Fibroblast of lung (primary cell): ENCODE results near the gene GABRB2. TPM values are rescaled to one million over a fixed set of nuclear protein-coding genes. Genes with fewer than 3 reads are reported as not detected.
A peak's percentile ranks its signal among the peaks of the same experiment; 100 is the strongest.

ENCODE experiments used
- DNase-seq, 2 donors: peaks; one replicate each; pipeline versions ENCODE4 v3.0.0 to v3.0.0-alpha.2; 2010; ENCODE audit warnings: low read depth in 2 of 2
- H2AFZ ChIP-seq: 2 replicates; pipeline ENCODE4 v1.5.1; 2012; ENCODE audit warnings: low read length, control low read depth, inconsistent platforms
- H3K27ac ChIP-seq: 2 replicates; pipeline ENCODE4 v1.5.1; 2011; ENCODE audit warnings: low read length, control low read depth; ENCODE audit not compliant: insufficient read depth
- H3K27me3 ChIP-seq: 2 replicates; pipeline ENCODE4 v1.5.1; 2011; ENCODE audit warnings: mild to moderate bottlenecking, low read length; ENCODE audit not compliant: control insufficient read depth, insufficient read depth
- H3K36me3 ChIP-seq: 2 replicates; pipeline ENCODE4 v1.5.1; 2011; ENCODE audit warnings: low read length; ENCODE audit not compliant: control insufficient read depth, insufficient read depth
- H3K4me1 ChIP-seq: 2 replicates; pipeline ENCODE4 v1.5.1; 2011; ENCODE audit warnings: low read length; ENCODE audit not compliant: control insufficient read depth, insufficient read depth; ENCODE audit errors: extremely low read depth
- H3K4me2 ChIP-seq: 2 replicates; pipeline ENCODE4 v1.5.1; 2011; ENCODE audit warnings: low read length, control low read depth; ENCODE audit not compliant: insufficient read depth; ENCODE audit errors: extremely low read depth
- H3K4me3 ChIP-seq, 4 experiments: fragments of 200-600 bp in 1 of 4; sonication (generic) in 1 of 4; replicated peaks in 1 of 4; 2 replicates each; pipeline ENCODE4 v1.5.1; 2011 to 2016; ENCODE audit warnings: low read length in 4 of 4, low read depth in 3 of 4, mild to moderate bottlenecking in 3 of 4, control low read depth in 2 of 4, inconsistent platforms in 1 of 4, mixed read lengths in 1 of 4; ENCODE audit not compliant: insufficient read depth in 1 of 4; ENCODE audit errors: control extremely low read depth in 1 of 4
- H3K79me2 ChIP-seq: 2 replicates; pipeline ENCODE4 v1.5.1; 2012; ENCODE audit warnings: mild to moderate bottlenecking, low read length, inconsistent platforms; ENCODE audit not compliant: control insufficient read depth, insufficient read depth
- H3K9ac ChIP-seq: 2 replicates; pipeline ENCODE4 v1.5.1; 2011; ENCODE audit warnings: mild to moderate bottlenecking, low read length, control low read depth; ENCODE audit not compliant: insufficient read depth
- H3K9me3 ChIP-seq: 2 replicates; pipeline ENCODE4 v1.5.1; 2012; ENCODE audit warnings: low read depth, low read length; ENCODE audit not compliant: control insufficient read depth, insufficient read depth
- H4K20me1 ChIP-seq: 2 replicates; pipeline ENCODE4 v1.5.1; 2011; ENCODE audit warnings: low read length; ENCODE audit not compliant: control insufficient read depth, insufficient read depth; ENCODE audit errors: extremely low read depth
- CTCF ChIP-seq, 2 donors: IDR thresholded peaks in 1 of 2; conservative IDR thresholded peaks in 1 of 2; 1 replicate in 1 of 2; 2 replicates in 1 of 2; pipeline ENCODE4 v1.5.1; 2011 to 2012; ENCODE audit warnings: low read length in 2 of 2, control low read depth in 1 of 2, inconsistent platforms in 1 of 2, low read depth in 1 of 2, mild to moderate bottlenecking in 1 of 2
- EZH2 ChIP-seq: IDR thresholded peaks from 2 replicates; pipeline ENCODE4 v1.5.1; 2012; ENCODE audit warnings: low read length, control low read depth, mild to moderate bottlenecking; ENCODE audit errors: missing control alignments
- polyA plus RNA-seq, 2 donors: library from polyadenylated mRNA; depleted of rRNA in 1 of 2; stranded (reverse) in 1 of 2; unstranded in 1 of 2; fragments of >200 nt; gene quantifications; 2 replicates each; pipeline ENCODE4 v1.2.1, GENCODE V29; 2011 to 2012; ENCODE audit warnings: missing spikeins in 1 of 2
- total RNA-seq: library from RNA; depleted of rRNA; stranded (reverse); fragments of >200 nt; gene quantifications from 2 replicates; pipeline ENCODE4 v1.2.1, GENCODE V29; 2014

GABRB2 gene
- total and polyA plus RNA-seq, 2 donors (not counting 1 experiment from before 2014, with no cell fraction given): under 0.01 to 0.01 TPM

GRCh38 chr5:161545344-161546094, 1.0 kb downstream of the GABRB2 start:
- peaks cover 13% of the 10 kb centered on the region for H3K27me3 ChIP-seq
- H4K20me1 ChIP-seq: no peaks in the 10 kb centered on the region
- H3K4me3 ChIP-seq: no peak overlapping the region
- no peak for TF ChIP-seq CTCF (conservative IDR thresholded peaks at IDR 0.05 in 1 of 2, IDR thresholded peaks at IDR 0.05 in 1 of 2; ENCODE audit: low read depth in 1 of 2, low read length in 2 of 2)
- no peak for TF ChIP-seq EZH2
- no peaks in the 10 kb centered on the region for H3K9me3 ChIP-seq
- no peak overlapping the region for H3K4me2 ChIP-seq
- H3K79me2 ChIP-seq: no peaks in the 10 kb centered on the region
- no peak overlapping the region for H3K9ac ChIP-seq
- DNase-seq: no peak
- no peaks in the 10 kb centered on the region for H3K36me3 ChIP-seq
- no peaks in the 10 kb centered on the region for H3K4me1 ChIP-seq
- no peak overlapping the region for H3K27ac ChIP-seq
- H2AFZ ChIP-seq: no peak overlapping the region

- DNase-seq: peak; percentile 32 to 33
- Histone ChIP-seq H3K79me2 (no peaks in the 10 kb centered on the region), H2AFZ (no peak overlapping the region), H3K27me3 (peaks cover 13% of the 10 kb centered on the region), H4K20me1 (no peaks in the 10 kb centered on the region), H3K4me2 (no peak overlapping the region), H3K9me3 (no peaks in the 10 kb centered on the region), H3K9ac (no peak overlapping the region), H3K4me1 (no peaks in the 10 kb centered on the region), H3K27ac (no peak overlapping the region), H3K4me3 (no peak overlapping the region), H3K36me3 (no peaks in the 10 kb centered on the region)
- TF ChIP-seq EZH2 (no peak), CTCF (conservative IDR thresholded peaks at IDR 0.05 in 1 of 2, IDR thresholded peaks at IDR 0.05 in 1 of 2; ENCODE audit: low read depth in 1 of 2, low read length in 2 of 2) (peak; percentile 72 to 84)
Measured at GRCh38 chr5:161544350-161544765, 2.2 kb downstream of the GABRB2 start.

GRCh38 chr5:161539016-161539415, 7.5 kb downstream of the GABRB2 start:
- no peaks in the 10 kb centered on the region for H3K79me2 ChIP-seq
- no peak overlapping the region for H3K27ac ChIP-seq
- H3K27me3 ChIP-seq: no peaks in the 10 kb centered on the region
- H4K20me1 ChIP-seq: no peaks in the 10 kb centered on the region
- TF ChIP-seq CTCF (conservative IDR thresholded peaks at IDR 0.05 in 1 of 2, IDR thresholded peaks at IDR 0.05 in 1 of 2; ENCODE audit: low read depth in 1 of 2, low read length in 2 of 2) (no peak), EZH2 (no peak)
- DNase-seq: no peak
- H3K4me1 ChIP-seq: no peaks in the 10 kb centered on the region
- H3K36me3 ChIP-seq: no peaks in the 10 kb centered on the region
- no peak overlapping the region for H3K4me2 ChIP-seq
- H3K9me3 ChIP-seq: no peaks in the 10 kb centered on the region
- H2AFZ ChIP-seq: no peak overlapping the region
- no peak overlapping the region for H3K9ac ChIP-seq
- no peak overlapping the region for H3K4me3 ChIP-seq
